A549 (cell line): Measurements from ENCODE around the gene CFAP410. TPM values are rescaled to one million over a fixed set of nuclear protein-coding genes. Genes with fewer than 3 reads are reported as not detected.

Experiments used
- ATAC-seq, 2 experiments: fragments of 200-7000 bp in 1 of 2; fragments of >200 bp in 1 of 2; cut with Nextera tagmentation in 1 of 2; cut with Tn5 transposase in 1 of 2; 3 replicates each; pipeline versions ENCODE4 v1.8.0 to v1.9.1; 2018 to 2020; ENCODE audit warnings: mild to moderate bottlenecking in 1 of 2, moderate library complexity in 1 of 2
- CTCF ChIA-PET: fragments of 300-600 bp; sonication (Branson Sonifier 250); formaldehyde crosslinking; extraction: SDS; loops from one replicate; lab custom pipeline; 2021; ENCODE audit warnings: antibody characterized with exemption, inconsistent platforms; lab: Yijun Ruan, JAX
- POLR2A ChIA-PET: fragments of 350-600 bp; formaldehyde crosslinking; extraction: SDS; loops from one replicate; lab custom pipeline; 2021; ENCODE audit warnings: antibody characterized with exemption, inconsistent platforms; lab: Yijun Ruan, JAX
- DNase-seq, 2 experiments: peaks; one replicate each; pipeline versions ENCODE4 v3.0.0 to v3.0.0-alpha.2; 2011 to 2016; ENCODE audit warnings: low read depth in 1 of 2, low spot score in 1 of 2
- FAIRE-seq: peaks from 2 replicates; lab custom pipeline; 2011; peaks lifted over from hg19 to GRCh38; lab: Jason Lieb, UNC
- H3K27ac ChIP-seq, 2 experiments: fragments of >200 bp; sonication (Bioruptor Twin); formaldehyde crosslinking; 3 replicates each; pipeline ENCODE4 v1.5.1; 2016 to 2017
- H3K4me1 ChIP-seq: fragments of >200 bp; sonication (Bioruptor Twin); formaldehyde crosslinking; 3 replicates; pipeline ENCODE4 v1.6.1; 2016
- H3K4me2 ChIP-seq: fragments of >200 bp; sonication (Bioruptor Twin); formaldehyde crosslinking; 3 replicates; pipeline ENCODE4 v1.6.1; 2016
- H3K4me3 ChIP-seq: fragments of >200 bp; sonication (Bioruptor Twin); formaldehyde crosslinking; 3 replicates; pipeline ENCODE4 v1.5.1; 2016
- H3K9me3 ChIP-seq: fragments of >200 bp; sonication (Bioruptor Twin); formaldehyde crosslinking; 3 replicates; pipeline ENCODE4 v1.6.1; 2016
- ATOH8 ChIP-seq: fragments of 250-450 bp; sonication (Bioruptor Pico); IDR thresholded peaks from 2 replicates; pipeline ENCODE4 v1.5.0; 2020; ENCODE audit warnings: low read depth, mild to moderate bottlenecking, moderate library complexity
- BHLHE40 ChIP-seq: IDR thresholded peaks from 2 replicates; pipeline ENCODE4 v1.6.1; 2012; ENCODE audit warnings: low read depth, low read length, inconsistent platforms
- CBX8 ChIP-seq: fragments of 200-600 bp; sonication (generic); IDR thresholded peaks from 2 replicates; pipeline ENCODE4 v1.6.1; 2016
- E2F6 ChIP-seq: IDR thresholded peaks from 2 replicates; pipeline ENCODE4 v1.6.1; 2012; ENCODE audit warnings: low read depth, borderline replicate concordance
- EP300 ChIP-seq, 2 experiments: fragments of >200 bp; sonication (Bioruptor Twin); formaldehyde crosslinking; IDR thresholded peaks; 2 replicates in 1 of 2; 3 replicates in 1 of 2; pipeline ENCODE4 v1.6.1; 2016 to 2017
- FOXS1 ChIP-seq: fragments of 250-450 bp; sonication (Bioruptor Pico); IDR thresholded peaks from 2 replicates; pipeline ENCODE4 v1.5.0; 2020; ENCODE audit warnings: mild to moderate bottlenecking, moderate library complexity
- HES2 ChIP-seq: fragments of >200 bp; sonication (Bioruptor Twin); formaldehyde crosslinking; IDR thresholded peaks from 2 replicates; pipeline ENCODE4 v1.6.1; 2016
- HEYL ChIP-seq: fragments of 250-450 bp; sonication (Bioruptor Pico); IDR thresholded peaks from 2 replicates; pipeline ENCODE4 v1.8.0; 2021; ENCODE audit warnings: mild to moderate bottlenecking, moderate library complexity
- HMGXB4 ChIP-seq: fragments of 250-450 bp; sonication (Bioruptor Pico); IDR thresholded peaks from 2 replicates; pipeline ENCODE4 v1.5.0; 2021; ENCODE audit warnings: mild to moderate bottlenecking, moderate library complexity, borderline replicate concordance
- HOXA7 ChIP-seq: fragments of 250-450 bp; sonication (Bioruptor Pico); IDR thresholded peaks from 2 replicates; pipeline ENCODE4 v1.5.0; 2020; ENCODE audit warnings: mild to moderate bottlenecking, moderate library complexity
- HOXB13 ChIP-seq: fragments of 250-450 bp; sonication (Bioruptor Pico); IDR thresholded peaks from 2 replicates; pipeline ENCODE4 v1.5.0; 2020; ENCODE audit warnings: low read depth, mild to moderate bottlenecking, moderate library complexity
- JUN ChIP-seq, 2 experiments: fragments of >200 bp; sonication (Bioruptor Twin); formaldehyde crosslinking; IDR thresholded peaks; 2 replicates in 1 of 2; 3 replicates in 1 of 2; pipeline ENCODE4 v1.6.1; 2016 to 2017
- JUNB ChIP-seq: fragments of >200 bp; sonication (Bioruptor Twin); formaldehyde crosslinking; IDR thresholded peaks from 2 replicates; pipeline ENCODE4 v1.6.1; 2016
- KDM1A ChIP-seq: fragments of 200-600 bp; sonication (generic); IDR thresholded peaks from 2 replicates; pipeline ENCODE4 v1.6.1; 2016; ENCODE audit warnings: low read depth, mild to moderate bottlenecking
- MAX ChIP-seq: IDR thresholded peaks from 2 replicates; pipeline ENCODE4 v1.6.1; 2012
- MYC ChIP-seq: IDR thresholded peaks from 2 replicates; pipeline ENCODE4 v1.6.1; 2012; ENCODE audit warnings: mild to moderate bottlenecking, inconsistent platforms, low read length, improper control_type of control experiment, borderline replicate concordance
- POLR2AphosphoS2 ChIP-seq: conservative IDR thresholded peaks from 2 replicates; pipeline ENCODE4 v1.6.1; 2012; ENCODE audit warnings: low read length, improper control_type of control experiment, inconsistent platforms
- REST ChIP-seq: fragments of 200-600 bp; sonication (generic); IDR thresholded peaks from 2 replicates; pipeline ENCODE4 v1.6.1; 2016; ENCODE audit warnings: antibody characterized with exemption, mild to moderate bottlenecking, moderate library complexity
- RNF2 ChIP-seq: fragments of 200-600 bp; sonication (generic); IDR thresholded peaks from 2 replicates; pipeline ENCODE4 v1.6.1; 2016; ENCODE audit warnings: low read depth, mild to moderate bottlenecking, antibody characterized with exemption, moderate library complexity, borderline replicate concordance
- USF2 ChIP-seq: fragments of 450-650 bp; IDR thresholded peaks from 2 replicates; pipeline ENCODE4 v1.6.1; 2014; ENCODE audit warnings: antibody characterized with exemption
- ZC3H11A ChIP-seq: fragments of 450-650 bp; IDR thresholded peaks from 2 replicates; pipeline ENCODE4 v1.6.1; 2014; ENCODE audit warnings: antibody characterized with exemption, mild to moderate bottlenecking
- WGBS: methylation state at CpG from one replicate; pipeline ENCODE4 v1.1.6; 2017; ENCODE audit errors: missing lambda C conversion rate; 5-methylcytosine and 5-hydroxymethylcytosine counted together
- polyA plus RNA-seq, 4 experiments: library from polyadenylated mRNA; depleted of rRNA in 3 of 4; stranded (reverse); fragments of >200 nt; fragmentation: RNase III in 1 of 4; extraction: RNeasy Plus Mini Kit Qiagen cat#74134 plus additional on column Dnase treatment in 1 of 4; gene quantifications; 2 replicates in 3 of 4; 3 replicates in 1 of 4; pipeline ENCODE4 v1.2.3, GENCODE V29; 2011 to 2017

CFAP410 gene
- polyA plus RNA-seq, 2 of the 4 experiments (the other 2 are of a cell fraction): 3.2 to 7.1 TPM

GRCh38 chr21:44289381-44290010 is 49.7 kb downstream of the CFAP410 start:
- Histone ChIP-seq H3K4me3 (no peak overlapping the region), H3K4me1 (peaks cover 5% of the 10 kb centered on the region), H3K27ac (no peak overlapping the region), H3K9me3 (no peaks in the 10 kb centered on the region)
- 81% methylated on average over 10 of the region's 24 CpGs for WGBS
- ChIA-PET CTCF (no interaction called here), POLR2A (no interaction called here)
- DNase-seq (no peak), FAIRE-seq (no peak)
- TF ChIP-seq E2F6 (no peak), KDM1A (no peak), ZC3H11A (no peak), HES2 (no peak), MAX (no peak), USF2 (no peak), HOXA7 (CRISPR knock-in tag) (no peak), JUN (IDR thresholded peaks at IDR 0.05) (no peak), CBX8 (no peak), HEYL (CRISPR knock-in tag) (no peak), HMGXB4 (CRISPR knock-in tag) (no peak), JUNB (no peak), REST (no peak), FOXS1 (CRISPR knock-in tag) (no peak), RNF2 (no peak), POLR2AphosphoS2 (no peak)
- TF ChIP-seq, all 56 proteins: peak for 0
- no peak overlapping the region for H3K4me2 ChIP-seq
- ATAC-seq: no peak

- ATAC-seq: no peak
- TF ChIP-seq MYC: no peak
- no peak for TF ChIP-seq HOXB13 (CRISPR knock-in tag)
- TF ChIP-seq EP300 (IDR thresholded peaks at IDR 0.05): no peak
- no peak for TF ChIP-seq BHLHE40
- TF ChIP-seq HOXA7 (CRISPR knock-in tag): no peak
- TF ChIP-seq ATOH8 (CRISPR knock-in tag): no peak
- no peak for DNase-seq
- WGBS: 60% methylated on average over 13 of the region's 23 CpGs
- Histone ChIP-seq H3K4me3 (no peak overlapping the region), H3K4me1 (no peaks in the 10 kb centered on the region), H3K4me2 (no peak overlapping the region), H3K27ac (no peak overlapping the region), H3K9me3 (no peaks in the 10 kb centered on the region)
- CTCF ChIA-PET: interaction anchor here (1.2 to 1.6 kb wide), 2 partner anchors 9 to 12 kb away, joined by 3 to 7 read pairs; no protein-coding TSS in a partner anchor
- POLR2A ChIA-PET: no interaction called here
- FAIRE-seq: no peak
These were observed 50.7 kb downstream of the CFAP410 start for GRCh38 chr21:44288251-44289110.
